HepG2 (cell line): ENCODE results near the gene PRM3. TPM values are rescaled to one million over a fixed set of nuclear protein-coding genes. Genes with fewer than 3 reads are reported as not detected.
A peak's percentile ranks its signal among the peaks of the same experiment; 100 is the strongest.

Source experiments
- CEBPB ChIP-seq: IDR thresholded peaks from 2 replicates; pipeline ENCODE4 v1.6.1; 2011; ENCODE audit warnings: low read depth, low read length, improper control_type of control experiment, borderline replicate concordance
- HMGA1 ChIP-seq: sonication (generic); formaldehyde crosslinking; conservative IDR thresholded peaks from 2 replicates; pipeline ENCODE4 v1.4.0; 2020; ENCODE audit warnings: missing genetic modification reagents
- HMGXB4 ChIP-seq, 2 experiments: sonication (generic) in 1 of 2; formaldehyde crosslinking in 1 of 2; IDR thresholded peaks; 2 replicates each; pipeline versions ENCODE4 v1.4.0 to v1.6.1; 2018 to 2020; ENCODE audit warnings: missing genetic modification reagents in 2 of 2, borderline replicate concordance in 1 of 2, low read depth in 1 of 2, mild to moderate bottlenecking in 1 of 2, missing biosample characterization in 1 of 2
- KDM3A ChIP-seq: IDR thresholded peaks from 2 replicates; pipeline ENCODE4 v1.6.1; 2018; ENCODE audit warnings: low read depth, missing compliant biosample characterization
- LCORL ChIP-seq, 2 experiments: fragments of 450-650 bp in 1 of 2; sonication (generic) in 1 of 2; formaldehyde crosslinking in 1 of 2; IDR thresholded peaks; 2 replicates each; pipeline versions ENCODE4 v1.5.0 to v1.6.1; 2017 to 2020; ENCODE audit warnings: antibody characterized with exemption in 1 of 2, missing genetic modification reagents in 1 of 2
- MED1 ChIP-seq: sonication (generic); formaldehyde crosslinking; IDR thresholded peaks from 2 replicates; pipeline ENCODE4 v1.4.0; 2020; ENCODE audit warnings: missing genetic modification reagents
- NCOR1 ChIP-seq: fragments of 200-600 bp; sonication (generic); IDR thresholded peaks from 2 replicates; pipeline ENCODE4 v1.7.0; 2017; ENCODE audit warnings: antibody characterized with exemption, low read length, borderline replicate concordance
- SAP130 ChIP-seq: IDR thresholded peaks from 2 replicates; pipeline ENCODE4 v1.6.1; 2016; ENCODE audit warnings: low read depth
- TBP ChIP-seq: sonication (generic); formaldehyde crosslinking; IDR thresholded peaks from 2 replicates; pipeline ENCODE4 v1.5.0; 2020; ENCODE audit warnings: missing genetic modification reagents
- THAP7 ChIP-seq: sonication (generic); formaldehyde crosslinking; IDR thresholded peaks from 2 replicates; pipeline ENCODE4 v1.8.1; 2023; ENCODE audit warnings: mild to moderate bottlenecking, missing genetic modification reagents
- ZBTB33 ChIP-seq: sonication (generic); formaldehyde crosslinking; IDR thresholded peaks from 2 replicates; pipeline ENCODE4 v1.4.0; 2020; ENCODE audit warnings: missing genetic modification reagents
- ZBTB49 ChIP-seq: sonication (generic); formaldehyde crosslinking; IDR thresholded peaks from 2 replicates; pipeline ENCODE4 v1.4.0; 2020; ENCODE audit warnings: missing genetic modification reagents, borderline replicate concordance
- ZMYM3 ChIP-seq: sonication (generic); formaldehyde crosslinking; IDR thresholded peaks from 2 replicates; pipeline ENCODE4 v1.5.1; 2020; ENCODE audit warnings: mild to moderate bottlenecking, missing genetic modification reagents
- ZNF12 ChIP-seq: sonication (generic); formaldehyde crosslinking; IDR thresholded peaks from 2 replicates; pipeline ENCODE4 v1.5.0; 2020; ENCODE audit warnings: missing genetic modification reagents
- ZNF142 ChIP-seq: sonication (generic); formaldehyde crosslinking; IDR thresholded peaks from 2 replicates; pipeline ENCODE4 v1.4.0; 2020; ENCODE audit warnings: missing genetic modification reagents
- ZNF644 ChIP-seq: IDR thresholded peaks from 2 replicates; pipeline ENCODE4 v1.6.1; 2016; ENCODE audit warnings: low read depth
- polyA plus RNA-seq, 8 experiments: library from polyadenylated mRNA; depleted of rRNA in 3 of 8; stranded (reverse) in 7 of 8; unstranded in 1 of 8; fragments of >200 nt; fragmentation: Illumina TruSeq in 4 of 8; extraction: Trizol in 4 of 8; gene quantifications; 2 replicates each; pipeline versions ENCODE4 v1.2.1 to v1.2.3, GENCODE V29; 2011 to 2016; ENCODE audit warnings: low read depth in 4 of 8, missing spikeins in 1 of 8, mixed read lengths in 1 of 8; ENCODE audit not compliant: insufficient read depth in 1 of 8
- total RNA-seq, 5 experiments: library from RNA; depleted of rRNA; stranded (reverse); fragments of >200 nt; fragmentation: Illumina TruSeq; extraction: Trizol; gene quantifications; 2 replicates each; pipeline ENCODE4 v1.2.3, GENCODE V29; 2016; ENCODE audit warnings: low read depth in 1 of 5

Gene PRM3
- total and polyA plus RNA-seq, 2 of the 13 experiments (the other 11 are each of a cell fraction or from before 2014, with no cell fraction given) = not detected

- TF ChIP-seq ZBTB49 (CRISPR knock-in tag) (peak; percentile 66; the same call in 1 of the 2 replicates), ZNF142 (CRISPR knock-in tag) (0 out of 2 replicates have a peak, but pooled peaks have one; percentile 18), HMGXB4 (CRISPR knock-in tag; IDR thresholded peaks at IDR 0.05; ENCODE audit: borderline replicate concordance in 1 of 2, low read depth in 1 of 2) (peak in 1 of 2 experiments; percentile 55; a peak in 1 of 4 replicates), ZMYM3 (CRISPR knock-in tag) (peak; percentile 74), HMGA1 (CRISPR knock-in tag) (no peak), THAP7 (CRISPR knock-in tag) (peak; percentile 88; the same call in 1 of the 2 replicates), ZBTB33 (CRISPR knock-in tag) (peak; percentile 61; the same call in 1 of the 2 replicates), CEBPB (peak; percentile 96), KDM3A (CRISPR knock-in tag) (0 out of 2 replicates have a peak, but pooled peaks have one; percentile 43), MED1 (peak; percentile 43; the same call in 1 of the 2 replicates), ZNF12 (0 out of 2 replicates have a peak, but pooled peaks have one; percentile 30), TBP (CRISPR knock-in tag) (no peak), SAP130 (CRISPR knock-in tag) (peak; percentile 45; the same call in 1 of the 2 replicates), ZNF644 (CRISPR knock-in tag) (peak; percentile 50; the same call in 1 of the 2 replicates), LCORL (IDR thresholded peaks at IDR 0.05) (no peak), LCORL (CRISPR knock-in tag; IDR thresholded peaks at IDR 0.05) (peak; percentile 79), NCOR1 (no peak)
These were observed 10.4 kb upstream of the PRM3 start (continued) for GRCh38 chr16:11283820-11284248.
